GM12874 (cell line): ENCODE data around the gene NKX2-3.

Experiments used
- CTCF ChIP-seq: IDR thresholded peaks from 2 replicates; pipeline ENCODE4 v1.5.1; 2011; ENCODE audit warnings: low read depth, mild to moderate bottlenecking, control low read depth, low read length, moderate library complexity; ENCODE audit not compliant: insufficient read depth

The NKX2-3 gene

GRCh38 chr10:99537989-99538917, 5.5 kb downstream of the NKX2-3 start:
- no peak for TF ChIP-seq CTCF

- no peak for TF ChIP-seq CTCF
These were observed 6.4 kb downstream of the NKX2-3 start for GRCh38 chr10:99539120-99539519.

- no peak for TF ChIP-seq CTCF
These were observed 7.1 kb downstream of the NKX2-3 start for GRCh38 chr10:99539820-99540219.

GRCh38 chr10:99540306-99540656, 7.5 kb downstream of the NKX2-3 start:
- no peak for TF ChIP-seq CTCF

- TF ChIP-seq CTCF: no peak
These were observed 8.2 kb downstream of the NKX2-3 start for GRCh38 chr10:99540657-99541531.

GRCh38 chr10:99544322-99544721, 11.6 kb downstream of the NKX2-3 start:
- TF ChIP-seq CTCF: no peak

- peak; percentile 47; the same call in 1 of the 2 replicates for TF ChIP-seq CTCF
These were observed 15.3 kb downstream of the NKX2-3 start for GRCh38 chr10:99548041-99548530.
